Right renal pelvis (tissue), 4 donors: ENCODE results near the gene PTPRS. TPM values are rescaled to one million over a fixed set of nuclear protein-coding genes. Genes with fewer than 3 reads are reported as not detected.

Source experiments
- DNase-seq, 4 donors: peaks; one replicate each; pipeline ENCODE4 v3.0.0-alpha.2; 2013; ENCODE audit warnings: low read depth in 4 of 4, low spot score in 3 of 4, missing footprints in 1 of 4
- polyA plus RNA-seq, 4 donors: library from polyadenylated mRNA; unstranded; fragments of 120-200 nt; gene quantifications; one replicate each; pipeline ENCODE4 v1.2.1, GENCODE V29; 2013; ENCODE audit not compliant: insufficient read length in 4 of 4

The PTPRS gene
- polyA plus RNA-seq, 4 donors = 51.8 to 67.1 (median 58.4) TPM

DNA sequence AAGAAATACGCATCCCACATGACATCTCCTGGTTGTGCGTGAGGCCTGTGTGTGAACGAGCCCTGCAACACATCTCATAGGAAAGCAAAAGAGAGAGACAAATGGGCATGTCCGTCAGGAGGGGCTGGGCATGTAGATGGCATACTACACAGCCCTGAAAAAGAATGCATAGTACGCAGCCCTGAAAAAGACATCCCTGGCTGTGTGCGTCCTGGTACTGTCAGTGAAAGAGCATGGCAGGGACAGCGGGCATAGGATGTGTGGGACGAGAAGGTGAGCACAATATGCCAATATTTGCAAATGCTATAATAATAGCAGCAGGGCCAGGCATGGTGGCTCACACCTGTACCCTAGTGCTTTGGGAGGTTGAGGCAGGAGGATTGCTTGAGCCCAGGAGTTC lies 28.6 kb downstream of the PTPRS start:
- no peak for DNase-seq

DNA sequence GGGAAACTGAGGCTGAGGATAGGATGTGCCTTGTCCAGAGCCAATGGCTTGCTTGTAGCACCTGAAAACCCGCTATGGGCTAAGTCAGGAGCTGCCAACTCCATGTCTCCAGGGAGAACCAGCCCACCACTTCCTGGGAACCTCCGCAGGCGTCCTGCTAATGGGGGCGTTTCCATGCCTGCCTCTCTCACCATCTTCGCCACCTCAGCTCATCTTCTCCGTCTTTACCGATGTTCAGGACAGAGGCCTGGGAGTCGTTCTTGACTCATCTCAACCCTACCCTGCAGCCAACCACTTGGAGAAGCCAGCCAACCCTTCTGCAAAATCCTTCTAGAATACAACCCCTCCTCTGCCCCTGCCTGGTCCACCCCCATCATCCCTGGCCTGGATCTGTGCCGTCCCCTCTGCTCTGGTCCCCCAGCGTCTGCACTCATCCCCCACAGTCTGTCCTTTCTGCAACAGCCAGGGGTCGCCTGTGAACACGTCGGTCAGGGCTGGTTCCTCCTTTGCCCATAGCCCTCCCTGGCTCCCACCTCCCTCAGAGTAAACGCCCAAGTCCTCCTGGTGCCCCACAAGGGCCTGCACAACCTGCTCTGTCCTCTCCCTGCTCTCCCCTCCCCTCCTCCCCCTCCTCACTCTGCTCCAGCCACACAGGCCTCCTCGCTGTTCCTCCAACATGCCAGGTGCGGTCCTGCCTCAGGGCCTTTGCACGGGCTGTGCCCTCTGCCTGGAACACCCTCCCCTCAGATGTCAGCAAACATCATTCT lies 31.0 kb downstream of the PTPRS start:
- no peak for DNase-seq

DNA sequence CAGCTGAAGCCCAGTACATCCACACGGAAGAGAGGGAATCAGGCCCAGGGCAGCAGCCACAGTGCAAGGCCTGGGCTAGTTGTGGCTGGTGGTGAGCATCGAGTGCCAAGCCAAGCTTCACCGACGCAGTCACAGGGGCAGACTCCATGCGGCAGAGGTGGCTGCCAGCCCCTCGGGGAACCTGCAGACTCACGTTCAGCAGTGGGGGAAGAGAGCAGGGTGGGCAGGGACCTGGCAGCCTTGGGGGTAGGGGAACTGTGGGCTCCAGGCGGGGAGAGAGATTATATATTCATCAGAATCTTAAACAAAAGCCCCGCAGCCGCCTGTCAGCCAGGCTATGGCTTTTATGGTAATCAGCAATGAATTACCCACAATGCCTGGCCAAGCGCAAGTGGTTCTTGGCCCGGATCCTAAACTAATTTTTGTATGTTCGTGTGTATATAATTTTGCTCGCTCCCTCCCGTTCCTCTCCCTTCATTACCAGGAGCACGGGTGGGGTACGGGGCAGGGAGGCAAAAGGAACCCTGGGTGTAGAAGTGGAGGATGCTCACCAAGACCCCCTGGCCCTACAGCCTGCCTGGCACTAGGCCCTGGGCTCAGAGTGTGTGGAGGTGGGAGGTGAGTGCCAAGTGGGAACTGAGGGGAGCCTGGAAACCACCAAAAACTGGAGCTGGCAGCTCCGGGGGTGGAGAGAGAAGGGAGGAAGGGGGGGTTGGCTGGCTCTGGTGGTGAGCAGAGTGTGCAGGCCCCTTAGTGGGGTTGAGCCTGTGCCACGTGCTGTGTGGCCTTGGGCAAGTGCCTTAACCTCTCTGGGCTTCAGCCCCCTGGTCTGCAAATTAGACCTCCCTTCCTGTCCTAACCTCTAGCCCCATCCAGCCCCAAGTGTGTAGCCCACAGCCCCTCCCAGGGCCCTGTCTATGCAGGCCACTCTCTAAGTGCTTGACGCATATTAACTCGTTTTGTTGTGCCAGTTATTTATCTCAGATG lies 31.9 kb downstream of the PTPRS start:
- DNase-seq = peak; percentile 31 to 44 (median 38)

DNA sequence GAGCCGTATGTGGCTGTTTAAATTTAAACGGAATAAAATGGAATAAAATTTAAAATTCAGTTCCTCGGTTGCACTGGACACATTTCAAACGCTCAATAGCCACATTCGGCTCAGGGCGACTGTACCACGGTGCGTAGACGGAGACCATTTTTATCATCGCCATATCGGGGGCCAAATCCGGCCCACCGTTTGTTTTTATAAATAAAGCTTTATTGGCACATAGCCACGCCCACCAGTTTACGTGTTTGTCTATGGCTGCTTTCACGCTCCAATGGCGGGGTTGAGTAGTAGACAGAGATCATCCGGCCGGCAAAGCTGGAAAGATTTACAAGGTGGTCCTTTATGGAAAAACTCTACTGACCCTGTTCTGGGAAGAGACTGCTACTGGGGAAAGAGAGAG lies 33.0 kb downstream of the PTPRS start:
- no peak for DNase-seq

- no peak for DNase-seq
Observed at GRCh38 chr19:5305163-5305562, 35.4 kb downstream of the PTPRS start.

- DNase-seq = no peak
Observed at GRCh38 chr19:5304486-5304885, 36.1 kb downstream of the PTPRS start.

DNA sequence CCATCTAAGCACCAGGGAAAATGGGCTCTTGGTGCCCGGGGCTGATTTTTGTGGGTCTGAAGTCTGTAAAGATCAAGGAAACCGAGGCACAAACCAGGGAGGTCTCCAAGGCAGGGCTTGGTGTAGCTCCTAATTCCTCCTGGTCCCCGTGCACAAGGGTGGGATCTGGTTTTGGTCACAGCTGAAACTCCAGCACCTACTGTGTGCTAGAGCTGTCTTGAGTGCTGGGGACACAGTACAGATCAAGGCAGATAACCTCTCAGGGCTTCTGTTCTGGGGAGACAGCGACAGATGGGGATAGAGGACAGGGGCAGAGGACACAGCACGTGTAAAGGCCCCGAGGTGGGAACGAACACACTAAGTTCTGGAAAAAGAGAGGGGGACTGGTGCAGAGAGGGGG lies 37.4 kb downstream of the PTPRS start:
- no peak for DNase-seq

DNA sequence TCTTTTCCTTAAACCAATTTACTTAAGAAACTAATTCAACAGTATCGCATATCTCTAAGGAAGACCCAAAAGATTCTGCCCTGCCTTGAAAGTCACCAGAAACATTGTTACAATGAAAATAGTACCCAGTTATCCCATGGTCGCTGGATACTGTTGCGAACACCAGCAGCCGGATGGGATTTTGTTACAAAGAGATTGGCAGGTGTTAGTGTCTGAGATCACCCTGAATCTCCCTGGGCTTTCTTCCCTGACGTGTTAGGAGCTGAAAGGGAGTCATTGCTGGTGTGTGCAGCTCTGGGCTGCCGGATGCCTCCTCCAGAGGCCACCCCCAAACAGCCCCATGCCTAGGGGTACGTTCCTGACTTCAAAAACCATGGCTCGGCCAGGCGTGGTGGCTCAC lies 38.2 kb downstream of the PTPRS start:
- no peak for DNase-seq

DNA sequence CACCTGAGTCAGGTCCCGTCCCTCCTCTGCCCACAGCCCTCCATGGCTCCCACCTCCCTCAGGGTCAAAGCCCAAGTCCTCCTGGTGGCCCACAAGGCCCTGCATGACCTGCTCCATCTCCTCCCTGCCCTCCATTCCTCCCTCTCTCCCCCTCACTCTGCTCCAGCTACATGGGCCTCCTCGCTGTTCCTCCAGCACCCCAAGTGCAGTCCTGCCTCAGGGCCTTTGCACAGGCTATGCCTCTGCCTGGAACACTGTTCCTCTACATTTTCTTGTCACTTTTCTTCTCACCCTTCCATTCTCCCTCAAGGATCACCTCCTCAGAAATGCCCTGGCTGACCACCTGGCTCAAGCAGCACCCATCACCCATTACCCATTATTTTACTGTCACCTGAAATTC lies 41.5 kb downstream of the PTPRS start:
- no peak for DNase-seq

GRCh38 chr19:5298471-5298901 lies 42.1 kb downstream of the PTPRS start:
- DNase-seq = no peak

- DNase-seq = no peak
Observed at GRCh38 chr19:5297272-5297669, 43.3 kb downstream of the PTPRS start.

- DNase-seq = no peak
Observed at GRCh38 chr19:5296457-5297271, 43.9 kb downstream of the PTPRS start.

DNA sequence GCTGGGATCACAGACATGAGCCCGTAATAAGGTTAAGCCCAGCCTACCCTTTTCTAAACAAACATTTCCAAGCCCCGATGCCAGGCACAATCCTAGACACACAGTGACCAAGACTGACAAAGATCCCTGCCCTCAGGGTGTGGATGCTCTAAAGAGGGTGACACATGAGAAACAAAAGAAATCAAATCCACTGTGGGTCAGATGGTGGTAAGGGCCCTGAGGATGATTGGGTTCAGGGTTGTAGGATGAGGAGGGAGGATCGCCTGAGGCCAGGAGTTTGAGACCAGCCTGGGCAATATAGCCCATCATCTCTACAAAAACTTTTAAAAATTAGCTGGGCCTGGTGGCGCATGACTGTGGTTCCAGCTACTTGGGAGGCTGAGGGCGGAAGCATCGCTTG lies 44.6 kb downstream of the PTPRS start:
- no peak for DNase-seq

- DNase-seq = no peak
Observed at GRCh38 chr19:5294403-5295160, 46.0 kb downstream of the PTPRS start.

GRCh38 chr19:5293612-5294378 lies 46.8 kb downstream of the PTPRS start:
- DNase-seq = peak in 1 of 4 donors; percentile 41

- peak; percentile 51 to 60 (median 55) for DNase-seq
Observed at GRCh38 chr19:5292822-5293611, 47.6 kb downstream of the PTPRS start.

GRCh38 chr19:5292453-5292821 lies 48.2 kb downstream of the PTPRS start:
- no peak for DNase-seq

GRCh38 chr19:5291588-5292193 lies 48.9 kb downstream of the PTPRS start:
- DNase-seq = no peak
